GM03348 (cell line): ENCODE measurements around the gene PLEKHG2.
A peak's percentile ranks its signal among the peaks of the same experiment; 100 is the strongest.

ENCODE experiments used
- DNase-seq: peaks from one replicate; pipeline ENCODE4 v3.0.0; 2012; ENCODE audit warnings: low spot score

Gene PLEKHG2

DNA sequence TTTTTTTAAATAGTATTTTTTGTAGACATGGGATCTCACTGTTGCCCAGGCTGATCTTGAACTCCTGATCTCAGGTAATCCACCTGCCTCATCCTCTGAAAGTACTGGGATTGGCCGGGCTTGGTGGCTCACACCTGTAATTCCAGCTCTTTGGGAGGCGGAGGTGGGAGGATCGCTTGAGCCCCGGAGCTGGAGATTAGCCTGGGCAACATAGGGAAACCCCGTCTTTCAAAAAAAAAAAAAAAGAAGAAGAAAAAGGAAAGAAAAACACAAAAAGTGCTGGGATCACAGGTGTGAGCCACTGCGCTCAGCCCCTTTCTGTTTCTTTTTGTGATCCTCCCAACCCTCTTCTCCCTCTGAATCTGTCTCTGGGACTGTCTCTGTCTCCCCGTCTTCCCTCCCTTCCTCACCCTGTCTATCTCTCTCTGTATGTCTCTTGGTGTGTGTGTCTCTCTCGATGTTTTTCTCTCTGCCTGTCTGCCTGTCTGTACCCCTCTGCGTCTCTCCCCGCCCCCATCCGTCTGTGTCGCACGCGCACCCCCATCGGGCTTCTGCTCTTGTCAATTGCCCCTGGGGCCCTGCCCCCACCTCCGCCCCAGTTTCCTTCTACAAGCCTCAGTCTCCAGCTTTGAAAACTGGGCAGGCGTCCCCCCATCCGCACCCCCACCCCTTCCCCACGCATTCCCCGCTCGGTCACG is 6.4 kb upstream of the PLEKHG2 start:
- DNase-seq: no peak

- DNase-seq: peak; percentile 93
These were observed 5.6 kb upstream of the PLEKHG2 start, which contains the start of gene ZFP36 for GRCh38 chr19:39406656-39407409. Gene ZFP36 (plus strand): TSS chr19:39406847. CDS start chr19:39406905, 58 bp downstream.

GRCh38 chr19:39407410-39407659 is 5.1 kb upstream of the PLEKHG2 start:
- no peak for DNase-seq

DNA sequence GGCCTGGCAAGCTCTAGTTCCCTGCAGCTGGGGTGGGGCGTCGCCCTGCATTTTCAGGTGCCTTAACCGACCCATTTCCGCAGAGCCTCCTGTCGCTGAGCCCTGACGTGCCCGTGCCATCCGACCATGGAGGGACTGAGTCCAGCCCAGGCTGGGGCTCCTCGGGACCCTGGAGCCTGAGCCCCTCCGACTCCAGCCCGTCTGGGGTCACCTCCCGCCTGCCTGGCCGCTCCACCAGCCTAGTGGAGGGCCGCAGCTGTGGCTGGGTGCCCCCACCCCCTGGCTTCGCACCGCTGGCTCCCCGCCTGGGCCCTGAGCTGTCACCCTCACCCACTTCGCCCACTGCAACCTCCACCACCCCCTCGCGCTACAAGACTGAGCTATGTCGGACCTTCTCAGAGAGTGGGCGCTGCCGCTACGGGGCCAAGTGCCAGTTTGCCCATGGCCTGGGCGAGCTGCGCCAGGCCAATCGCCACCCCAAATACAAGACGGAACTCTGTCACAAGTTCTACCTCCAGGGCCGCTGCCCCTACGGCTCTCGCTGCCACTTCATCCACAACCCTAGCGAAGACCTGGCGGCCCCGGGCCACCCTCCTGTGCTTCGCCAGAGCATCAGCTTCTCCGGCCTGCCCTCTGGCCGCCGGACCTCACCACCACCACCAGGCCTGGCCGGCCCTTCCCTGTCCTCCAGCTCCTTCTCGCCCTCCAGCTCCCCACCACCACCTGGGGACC is 4.6 kb upstream of the PLEKHG2 start:
- peak; percentile 30 for DNase-seq

- DNase-seq: no peak
These were observed 3.9 kb upstream of the PLEKHG2 start for GRCh38 chr19:39408392-39409207.

DNA sequence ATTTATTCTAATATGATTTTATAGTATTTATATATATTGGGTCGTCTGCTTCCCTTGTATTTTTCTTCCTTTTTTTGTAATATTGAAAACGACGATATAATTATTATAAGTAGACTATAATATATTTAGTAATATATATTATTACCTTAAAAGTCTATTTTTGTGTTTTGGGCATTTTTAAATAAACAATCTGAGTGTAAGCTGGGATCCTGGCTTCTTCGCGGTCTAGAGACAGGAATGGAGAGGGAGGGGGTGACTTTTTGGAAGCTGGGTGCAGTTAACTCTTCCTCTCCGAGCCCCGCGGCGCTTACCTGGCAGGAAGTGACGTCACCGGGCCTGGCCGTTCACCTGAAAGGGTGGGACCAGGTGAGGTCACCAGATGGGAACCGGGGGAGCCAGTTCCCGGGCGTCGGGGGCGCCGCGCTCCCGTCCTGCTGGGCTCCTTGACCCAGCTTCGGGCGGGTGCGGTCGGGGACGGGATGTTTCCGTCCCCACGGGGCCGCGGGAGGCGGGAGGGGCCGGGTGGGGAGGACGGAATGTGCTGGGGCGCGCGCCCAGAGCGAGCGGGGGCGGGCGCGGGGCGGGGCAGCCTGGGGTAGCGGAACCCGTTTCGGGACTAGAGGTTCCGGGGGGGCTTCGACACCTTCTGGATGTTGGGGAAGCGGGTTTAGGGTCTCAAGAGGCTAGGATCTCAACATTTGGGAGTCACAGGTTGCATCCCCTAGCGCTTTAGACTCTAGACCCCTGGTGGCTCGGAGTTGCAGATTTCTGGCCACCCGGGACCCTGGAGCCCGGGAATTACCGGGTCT is 3.1 kb upstream of the PLEKHG2 start:
- peak; percentile 89 for DNase-seq

GRCh38 chr19:39410017-39410830 is 2.2 kb upstream of the PLEKHG2 start:
- peak; percentile 73 for DNase-seq

GRCh38 chr19:39410831-39411080 is 1.7 kb upstream of the PLEKHG2 start:
- DNase-seq: no peak

DNA sequence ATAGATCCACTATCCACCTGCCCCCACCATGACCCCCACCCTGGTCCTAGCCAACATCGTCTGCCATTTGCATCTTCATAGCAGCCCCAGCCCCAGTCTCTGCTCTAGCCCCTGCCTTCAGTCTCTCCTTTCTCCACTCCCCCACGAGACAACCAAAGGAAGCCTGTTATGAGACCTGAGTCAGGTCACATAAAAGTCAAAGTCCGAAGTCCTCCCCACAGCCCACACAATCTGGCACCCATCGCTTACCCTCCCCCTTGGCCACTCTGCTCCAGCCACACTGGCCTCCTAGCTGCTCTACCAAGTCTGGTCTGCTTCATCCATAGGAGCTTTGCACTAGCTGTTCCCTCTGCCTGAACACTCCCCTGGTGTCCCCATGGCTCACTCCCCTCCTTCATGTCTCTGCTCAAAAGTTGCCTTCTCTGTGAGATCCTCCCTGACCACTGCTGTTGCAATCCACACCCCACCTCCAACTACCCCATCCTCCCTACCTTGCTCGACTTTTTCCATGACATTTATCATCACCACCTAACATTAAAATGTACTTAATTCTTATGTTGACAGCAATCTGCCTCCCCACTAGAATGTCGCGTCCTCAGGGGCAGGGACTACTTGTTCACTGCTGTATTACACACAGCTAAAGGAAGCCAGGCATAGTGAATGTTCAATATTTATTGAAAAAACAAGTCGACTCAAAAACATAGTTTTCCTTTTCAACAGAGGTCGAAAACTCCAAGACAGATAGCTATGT is 1.2 kb upstream of the PLEKHG2 start:
- DNase-seq: no peak

GRCh38 chr19:39411832-39412099 is 703 bp upstream of the PLEKHG2 start:
- peak; percentile 73 for DNase-seq

GRCh38 chr19:39412867-39413271 is 400 bp downstream of the PLEKHG2 start:
- peak; percentile 22 for DNase-seq

GRCh38 chr19:39413272-39413910 is 922 bp downstream of the PLEKHG2 start:
- peak; percentile 85 for DNase-seq

DNA sequence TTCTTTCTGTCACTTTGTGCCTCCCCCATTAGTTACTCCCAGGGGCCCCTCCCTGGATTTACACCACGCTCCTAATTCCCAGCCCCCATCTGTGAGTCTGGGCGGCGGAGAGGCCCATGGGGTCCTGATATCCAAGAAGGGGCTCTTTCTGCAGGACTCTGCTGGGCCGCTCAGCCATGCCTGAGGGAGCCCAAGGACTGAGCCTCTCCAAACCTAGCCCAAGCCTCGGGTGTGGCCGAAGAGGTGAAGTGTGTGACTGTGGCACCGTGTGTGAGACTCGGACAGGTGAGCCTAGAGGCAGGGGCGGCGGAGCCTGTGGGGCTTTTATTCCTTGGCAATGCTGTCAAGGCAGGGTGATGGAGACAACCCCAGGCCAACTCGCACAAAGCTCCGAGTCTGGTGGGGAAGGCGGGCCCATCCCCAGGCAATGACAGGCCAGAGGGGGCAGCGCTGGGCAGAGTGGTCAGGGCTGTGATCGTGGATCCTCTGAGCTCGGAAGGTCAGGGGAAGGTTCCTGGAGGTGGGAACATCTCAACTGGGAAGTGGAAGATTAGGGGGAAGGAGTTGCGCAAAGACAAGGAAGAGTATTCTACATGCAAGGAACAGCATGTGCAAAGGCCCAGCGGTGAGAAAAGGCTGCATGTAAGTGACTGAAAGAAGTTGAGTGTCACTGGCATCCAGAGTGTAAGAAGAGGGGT is 1.6 kb downstream of the PLEKHG2 start:
- peak; percentile 63 for DNase-seq

GRCh38 chr19:39415111-39416046 is 2.9 kb downstream of the PLEKHG2 start:
- no peak for DNase-seq

- DNase-seq: no peak
These were observed 4.0 kb downstream of the PLEKHG2 start for GRCh38 chr19:39416152-39417120.

- DNase-seq: no peak
These were observed 5.2 kb downstream of the PLEKHG2 start for GRCh38 chr19:39417463-39418181.
